Endodermal cell (in vitro differentiated cells): ENCODE results near the gene SEMA3D. TPM values are rescaled to one million over a fixed set of nuclear protein-coding genes. Genes with fewer than 3 reads are reported as not detected.

Experiments
- DNase-seq: peaks from one replicate; pipeline ENCODE4 v3.0.0-alpha.2; 2017
- H3K27ac ChIP-seq: 2 replicates; pipeline ENCODE4 v1.5.1; 2013; ENCODE audit warnings: mild to moderate bottlenecking, low read depth, low read length, moderate library complexity
- H3K27me3 ChIP-seq: 2 replicates; pipeline ENCODE4 v1.6.1; 2013; ENCODE audit warnings: mild to moderate bottlenecking, low read length, moderate library complexity; ENCODE audit not compliant: insufficient read depth, control insufficient read depth, poor library complexity, severe bottlenecking
- H3K36me3 ChIP-seq: 2 replicates; pipeline ENCODE4 v1.7.0; 2013; ENCODE audit warnings: mild to moderate bottlenecking, low read length, moderate library complexity; ENCODE audit not compliant: control insufficient read depth, insufficient read depth
- H3K4me1 ChIP-seq: one replicate; pipeline ENCODE4 v1.7.0; 2013; ENCODE audit warnings: low read length; ENCODE audit not compliant: control insufficient read depth, insufficient read depth
- H3K4me3 ChIP-seq: 2 replicates; pipeline ENCODE4 v1.5.1; 2013; ENCODE audit warnings: mild to moderate bottlenecking, low read length, moderate library complexity
- H3K9ac ChIP-seq: 2 replicates; pipeline ENCODE4 v1.6.1; 2013; ENCODE audit warnings: mild to moderate bottlenecking, low read length, moderate library complexity; ENCODE audit not compliant: poor library complexity, severe bottlenecking; ENCODE audit errors: extremely low read depth
- H3K9me3 ChIP-seq: 2 replicates; pipeline ENCODE4 v1.6.1; 2013; ENCODE audit warnings: mild to moderate bottlenecking, low read length, moderate library complexity; ENCODE audit not compliant: control insufficient read depth
- H3K27ac Mint-ChIP-seq: 2 replicates; pipeline ENCODE4 v1.8.0; 2020; ENCODE audit warnings: mixed read lengths
- H3K27me3 Mint-ChIP-seq: 2 replicates; pipeline ENCODE4 v1.8.0; 2021; ENCODE audit warnings: mild to moderate bottlenecking, mixed read lengths; ENCODE audit not compliant: insufficient read depth
- H3K36me3 Mint-ChIP-seq: 2 replicates; pipeline ENCODE4 v1.8.0; 2020; ENCODE audit warnings: low read depth, mixed read lengths
- H3K4me1 Mint-ChIP-seq: 2 replicates; pipeline ENCODE4 v1.8.0; 2020; ENCODE audit warnings: mixed read lengths
- H3K4me3 Mint-ChIP-seq: 2 replicates; pipeline ENCODE4 v1.8.0; 2020; ENCODE audit warnings: mild to moderate bottlenecking, moderate library complexity, mixed read lengths
- H3K9me3 Mint-ChIP-seq: 2 replicates; pipeline ENCODE4 v1.8.0; 2020; ENCODE audit warnings: mild to moderate bottlenecking, mixed read lengths
- CTCF ChIP-seq: fragments of 200-600 bp; sonication (generic); conservative IDR thresholded peaks from 2 replicates; pipeline ENCODE4 v1.5.0; 2021; ENCODE audit warnings: antibody characterized with exemption, mild to moderate bottlenecking
- WGBS, 2 experiments: methylation state at CpG; one replicate each; pipeline versions ENCODE4 v1.1.5 to v1.1.7; 2013; ENCODE audit warnings: missing lambda C conversion rate in 2 of 2, mixed read lengths in 1 of 2; ENCODE audit not compliant: insufficient coverage in 1 of 2, insufficient read length in 1 of 2; 5-methylcytosine and 5-hydroxymethylcytosine counted together
- total RNA-seq, 2 donors: library from RNA; stranded (reverse); fragmentation: NEBNext Ultra II Directional in 1 of 2; extraction: Animal tissue kit (Norgen Biotek cat#: 25700) in 1 of 2; gene quantifications; 2 replicates in 1 of 2; 3 replicates in 1 of 2; pipeline ENCODE4 v1.2.1, GENCODE V29; 2021

SEMA3D gene
- total RNA-seq, 2 donors from 2014 or later = 6.5 to 13.9 TPM

- no peak overlapping the region for H3K4me3 ChIP-seq
- no peak overlapping the region for H3K27ac Mint-ChIP-seq
- WGBS, 2 experiments = 67 to 93% methylated on average over 1 to 3 of the region's 3 CpGs
These were observed 11.6 kb downstream of the SEMA3D start for GRCh38 chr7:85175217-85175616.

GRCh38 chr7:85172530-85172941, 14.3 kb downstream of the SEMA3D start:
- H3K9ac ChIP-seq = no peak overlapping the region
- no peak overlapping the region for H3K27ac ChIP-seq
- no peaks in the 10 kb centered on the region for H3K9me3 Mint-ChIP-seq
- H3K27me3 ChIP-seq = no peaks in the 10 kb centered on the region
- TF ChIP-seq CTCF = no peak
- no peak overlapping the region for H3K27ac Mint-ChIP-seq
- no peak overlapping the region for H3K4me3 Mint-ChIP-seq
- H3K36me3 Mint-ChIP-seq = no peaks in the 10 kb centered on the region
- DNase-seq = no peak
- 91 to 100% methylated on average over 2 to 3 of the region's 3 CpGs for WGBS, 2 experiments
- H3K27me3 Mint-ChIP-seq = no peaks in the 10 kb centered on the region
- no peaks in the 10 kb centered on the region for H3K4me1 ChIP-seq
- H3K36me3 ChIP-seq = no peaks in the 10 kb centered on the region
- no peak overlapping the region for H3K4me3 ChIP-seq
- H3K4me1 Mint-ChIP-seq = no peaks in the 10 kb centered on the region
- H3K9me3 ChIP-seq = no peaks in the 10 kb centered on the region

More at GRCh38 chr7:85175217-85175616, 11.6 kb downstream of the SEMA3D start:
- no peak overlapping the region for H3K4me3 Mint-ChIP-seq
- no peaks in the 10 kb centered on the region for H3K4me1 ChIP-seq
- peaks cover 23% of the 10 kb centered on the region for H3K9me3 Mint-ChIP-seq
- H3K36me3 ChIP-seq = peaks cover 11% of the 10 kb centered on the region
- H3K27me3 Mint-ChIP-seq = no peaks in the 10 kb centered on the region
- H3K36me3 Mint-ChIP-seq = peaks cover 19% of the 10 kb centered on the region
- no peak for DNase-seq
- H3K9ac ChIP-seq = no peak overlapping the region
- TF ChIP-seq CTCF = no peak
- peaks cover 25% of the 10 kb centered on the region for H3K9me3 ChIP-seq
- H3K27me3 ChIP-seq = no peaks in the 10 kb centered on the region
- H3K4me1 Mint-ChIP-seq = no peaks in the 10 kb centered on the region
- no peak overlapping the region for H3K27ac ChIP-seq

- H3K27ac Mint-ChIP-seq = no peak overlapping the region
- no peak overlapping the region for H3K9ac ChIP-seq
These were observed 19.2 kb downstream of the SEMA3D start for GRCh38 chr7:85167636-85168035.

More at GRCh38 chr7:85167636-85168035, 19.2 kb downstream of the SEMA3D start:
- H3K9me3 Mint-ChIP-seq = no peaks in the 10 kb centered on the region
- no peaks in the 10 kb centered on the region for H3K4me1 ChIP-seq
- no peak overlapping the region for H3K27ac ChIP-seq
- DNase-seq = no peak
- H3K27me3 Mint-ChIP-seq = no peaks in the 10 kb centered on the region
- no peaks in the 10 kb centered on the region for H3K36me3 ChIP-seq
- H3K27me3 ChIP-seq = no peaks in the 10 kb centered on the region
- TF ChIP-seq CTCF = no peak
- no peaks in the 10 kb centered on the region for H3K9me3 ChIP-seq
- H3K4me1 Mint-ChIP-seq = peaks cover 2% of the 10 kb centered on the region
- no peak overlapping the region for H3K4me3 Mint-ChIP-seq
- WGBS, 2 experiments = no CpG with 5 or more reads among the region's 1 CpG
- H3K4me3 ChIP-seq = no peak overlapping the region
- no peaks in the 10 kb centered on the region for H3K36me3 Mint-ChIP-seq
